Tibial nerve (tissue), 4 donors: ENCODE measurements around the gene SNAI1. TPM values are rescaled to one million over a fixed set of nuclear protein-coding genes. Genes with fewer than 3 reads are reported as not detected.

Experiments
- DNase-seq, 2 donors: peaks; one replicate each; pipeline ENCODE4 v3.0.0-alpha.2; 2019; ENCODE audit warnings: low spot score in 2 of 2
- H3K27ac ChIP-seq, 4 donors: fragments of 200-600 bp; sonication (generic) in 3 of 4; one replicate each; pipeline ENCODE4 v1.5.1; 2017 to 2019; ENCODE audit warnings: mild to moderate bottlenecking in 1 of 4
- H3K27me3 ChIP-seq, 2 donors: fragments of 200-600 bp; sonication (generic) in 1 of 2; one replicate each; pipeline versions ENCODE4 v1.5.1 to v1.6.0; 2017 to 2019
- H3K36me3 ChIP-seq, 3 donors: fragments of 200-600 bp; sonication (generic); one replicate each; pipeline ENCODE4 v1.5.1; 2018 to 2019
- H3K4me1 ChIP-seq, 4 donors: fragments of 200-600 bp; sonication (generic) in 3 of 4; one replicate each; pipeline ENCODE4 v1.5.1; 2017 to 2019
- H3K4me3 ChIP-seq, 4 donors: fragments of 200-600 bp; sonication (generic) in 3 of 4; one replicate each; pipeline ENCODE4 v1.5.1; 2017 to 2019; ENCODE audit warnings: mild to moderate bottlenecking in 1 of 4, moderate library complexity in 1 of 4
- H3K9me3 ChIP-seq, 4 donors: fragments of 200-600 bp; sonication (generic) in 3 of 4; one replicate each; pipeline ENCODE4 v1.5.1; 2017 to 2019
- EP300 ChIP-seq, 2 donors: sonication (generic); formaldehyde crosslinking; IDR thresholded peaks; one replicate each; pipeline ENCODE4 v1.6.1; 2017; ENCODE audit warnings: antibody characterized with exemption in 2 of 2, mild to moderate bottlenecking in 1 of 2
- POLR2A ChIP-seq, 2 donors: fragments of 450-650 bp; IDR thresholded peaks; one replicate each; pipeline ENCODE4 v1.6.1; 2017; ENCODE audit warnings: antibody characterized with exemption in 2 of 2, mild to moderate bottlenecking in 2 of 2, moderate library complexity in 2 of 2
- whole genome bisulfite sequencing, 2 donors: methylation state at CpG; one replicate each; pipeline ENCODE4 v1.1.5; 2018; 5-methylcytosine and 5-hydroxymethylcytosine counted together
- total RNA-seq, 4 donors: library from RNA; depleted of rRNA; stranded (reverse); fragments of >200 nt; gene quantifications; one replicate each; pipeline ENCODE4 v1.1.0, GENCODE V29; 2016
- TF ChIP-seq, protein P1 (sequence below), 5 experiments: fragments of 200-600 bp in 3 of 5; fragments of 450-650 bp in 2 of 5; sonication (generic) in 3 of 5; IDR thresholded peaks; one replicate each; pipeline ENCODE4 v1.5.1; 2016 to 2019; ENCODE audit warnings: antibody characterized with exemption in 5 of 5, mild to moderate bottlenecking in 3 of 5, moderate library complexity in 2 of 5

The SNAI1 gene
- total RNA-seq, 4 donors from 2014 or later, result 4.2 to 14.4 (median 6.0) TPM

DNA sequence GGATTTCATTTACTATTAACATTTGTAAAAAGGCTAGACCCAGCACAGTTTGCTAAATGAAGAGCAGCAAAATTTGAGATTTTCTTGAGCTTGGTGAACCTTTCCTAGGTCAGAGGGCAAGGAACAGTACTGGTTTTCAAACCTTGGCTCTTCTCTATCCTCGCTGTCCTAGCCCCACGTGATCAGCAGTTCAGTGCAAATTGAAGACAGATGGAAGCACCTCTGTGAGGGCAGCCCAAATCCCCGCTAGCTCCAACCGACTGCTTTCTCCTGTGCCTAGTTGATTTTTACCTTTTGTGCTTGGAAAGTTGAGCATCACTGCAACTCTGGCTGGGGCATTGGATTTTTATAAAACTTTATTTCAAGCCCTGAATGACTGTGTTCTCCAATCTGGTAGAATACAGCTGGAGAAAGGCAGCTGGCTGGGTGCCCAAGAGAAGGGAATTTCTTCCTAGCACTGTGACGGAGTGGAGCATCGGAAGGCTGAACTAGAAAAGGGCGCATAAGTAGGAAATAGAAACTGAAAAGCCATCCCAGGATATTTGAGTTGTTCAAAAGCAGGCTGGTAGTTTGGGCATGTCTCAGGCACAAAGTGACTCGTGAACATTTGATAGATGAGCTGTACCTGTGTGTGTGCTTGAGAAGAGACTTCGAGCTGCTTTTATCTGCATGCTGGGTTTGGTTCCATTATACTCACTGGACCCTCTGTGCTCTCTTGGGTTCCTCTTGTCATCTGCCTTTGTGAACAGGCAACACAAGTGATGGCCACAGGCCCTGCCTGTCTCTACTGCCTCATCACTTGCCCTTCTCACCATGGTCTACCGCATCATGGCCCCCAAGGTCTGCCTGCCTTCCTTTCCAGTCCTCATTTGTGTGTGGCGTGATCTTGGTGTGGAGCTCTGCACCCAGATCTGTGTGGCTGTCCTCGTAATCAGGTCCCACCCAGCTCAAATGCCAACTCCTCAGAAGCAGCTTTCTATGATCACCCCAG, 44.3 kb upstream of the SNAI1 start:
- DNase-seq, result peak; percentile 51 to 57
- Histone ChIP-seq H3K4me1 (peaks cover 0 to 71% (median 24%) of the 10 kb centered on the region in 4 donors), H3K4me3 (peak overlapping the region in 2 of 4 donors; percentile 4 to 98), H3K36me3 (peaks cover 0 to 33% (median 0%) of the 10 kb centered on the region in 3 donors), H3K9me3 (no peaks in the 10 kb centered on the region), H3K27me3 (no peaks in the 10 kb centered on the region), H3K27ac (peak overlapping the region in 3 of 4 donors; percentile 96 to 98 (median 96))
- WGBS, 2 donors, result 55 to 61% methylated on average over 12 of the region's 12 CpGs
- TF ChIP-seq, protein P1, sequence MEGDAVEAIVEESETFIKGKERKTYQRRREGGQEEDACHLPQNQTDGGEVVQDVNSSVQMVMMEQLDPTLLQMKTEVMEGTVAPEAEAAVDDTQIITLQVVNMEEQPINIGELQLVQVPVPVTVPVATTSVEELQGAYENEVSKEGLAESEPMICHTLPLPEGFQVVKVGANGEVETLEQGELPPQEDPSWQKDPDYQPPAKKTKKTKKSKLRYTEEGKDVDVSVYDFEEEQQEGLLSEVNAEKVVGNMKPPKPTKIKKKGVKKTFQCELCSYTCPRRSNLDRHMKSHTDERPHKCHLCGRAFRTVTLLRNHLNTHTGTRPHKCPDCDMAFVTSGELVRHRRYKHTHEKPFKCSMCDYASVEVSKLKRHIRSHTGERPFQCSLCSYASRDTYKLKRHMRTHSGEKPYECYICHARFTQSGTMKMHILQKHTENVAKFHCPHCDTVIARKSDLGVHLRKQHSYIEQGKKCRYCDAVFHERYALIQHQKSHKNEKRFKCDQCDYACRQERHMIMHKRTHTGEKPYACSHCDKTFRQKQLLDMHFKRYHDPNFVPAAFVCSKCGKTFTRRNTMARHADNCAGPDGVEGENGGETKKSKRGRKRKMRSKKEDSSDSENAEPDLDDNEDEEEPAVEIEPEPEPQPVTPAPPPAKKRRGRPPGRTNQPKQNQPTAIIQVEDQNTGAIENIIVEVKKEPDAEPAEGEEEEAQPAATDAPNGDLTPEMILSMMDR (IDR thresholded peaks at IDR 0.05), result no peak
- peak in 1 of 2 donors; percentile 11 for TF ChIP-seq EP300 (IDR thresholded peaks at IDR 0.05)

DNA sequence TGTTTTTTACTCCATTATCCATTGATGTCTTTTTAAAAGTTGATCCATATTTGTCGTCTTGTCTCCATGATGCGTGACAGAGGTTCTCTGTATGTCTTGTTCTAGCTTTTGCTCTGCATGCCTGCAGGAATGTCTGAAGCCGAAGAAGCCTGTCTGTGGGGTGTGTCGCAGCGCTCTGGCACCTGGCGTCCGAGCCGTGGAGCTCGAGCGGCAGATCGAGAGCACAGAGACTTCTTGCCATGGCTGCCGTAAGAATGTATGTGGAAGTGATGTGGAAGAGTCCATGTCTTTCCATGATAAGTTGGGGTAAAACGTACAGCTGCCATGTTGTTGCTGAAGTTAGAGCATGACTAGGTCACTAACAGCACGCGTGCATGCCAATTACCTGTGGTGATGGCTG, 41.3 kb upstream of the SNAI1 start:
- no peaks in the 10 kb centered on the region for H3K9me3 ChIP-seq
- peaks cover 0 to 59% (median 3%) of the 10 kb centered on the region in 3 donors for H3K36me3 ChIP-seq
- no peak overlapping the region for H3K4me3 ChIP-seq
- H3K27me3 ChIP-seq, result no peaks in the 10 kb centered on the region
- H3K4me1 ChIP-seq, result peaks cover 0 to 73% (median 22%) of the 10 kb centered on the region in 4 donors
- no peak for DNase-seq
- no peak overlapping the region for H3K27ac ChIP-seq
- TF ChIP-seq POLR2A (IDR thresholded peaks at IDR 0.05), result no peak
- no peak for TF ChIP-seq EP300 (IDR thresholded peaks at IDR 0.05)
- TF ChIP-seq, protein P1 (IDR thresholded peaks at IDR 0.05), result no peak
- 90 to 93% methylated on average over 15 of the region's 15 CpGs for WGBS, 2 donors

DNA sequence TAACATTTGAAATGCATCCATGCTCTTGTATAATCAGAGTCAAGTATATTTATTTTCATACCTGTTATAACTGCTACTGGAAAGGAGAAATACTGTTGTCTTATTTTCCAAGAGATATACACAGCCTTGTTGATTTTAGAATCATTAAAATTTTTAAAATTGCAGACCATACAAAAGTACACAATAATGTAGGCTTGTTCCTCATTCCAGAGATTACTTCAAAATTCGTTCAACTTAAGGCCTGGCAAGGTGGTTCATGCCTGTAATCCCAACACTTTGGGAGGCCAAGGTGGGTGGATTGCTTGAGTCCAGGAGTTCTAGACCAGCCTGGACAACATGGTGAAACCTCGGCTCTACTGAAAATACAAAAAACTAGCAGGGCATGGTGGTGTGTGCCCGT, 40.5 kb upstream of the SNAI1 start:
- Histone ChIP-seq H3K4me1 (peaks cover 0 to 69% (median 19%) of the 10 kb centered on the region in 4 donors), H3K4me3 (no peak overlapping the region), H3K27ac (no peak overlapping the region), H3K9me3 (no peaks in the 10 kb centered on the region), H3K36me3 (peaks cover 5 to 67% (median 7%) of the 10 kb centered on the region in 3 donors), H3K27me3 (no peaks in the 10 kb centered on the region)
- no peak for DNase-seq
- no peak for TF ChIP-seq EP300 (IDR thresholded peaks at IDR 0.05)
- TF ChIP-seq, protein P1 (IDR thresholded peaks at IDR 0.05), result no peak
- TF ChIP-seq POLR2A (IDR thresholded peaks at IDR 0.05), result no peak
- 73 to 74% methylated on average over 3 of the region's 3 CpGs for WGBS, 2 donors

DNA sequence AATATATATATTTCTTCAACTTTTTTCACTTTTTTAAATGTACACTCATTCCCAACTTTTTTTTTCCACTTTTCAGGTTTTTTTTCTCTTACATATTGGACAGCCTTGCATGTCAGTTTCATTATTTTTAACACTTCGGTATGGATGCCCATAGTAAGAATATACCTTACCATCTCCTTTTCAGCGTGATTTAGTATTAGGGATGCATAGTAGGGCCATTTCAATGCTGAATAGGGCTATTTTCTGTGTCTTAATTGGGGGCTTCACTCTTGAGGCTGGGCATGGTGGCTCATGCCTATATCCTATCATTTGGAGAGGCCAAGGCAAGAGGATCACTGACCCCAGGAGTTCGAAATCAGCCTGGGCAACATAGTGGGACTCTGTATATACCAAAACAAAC, 39.8 kb upstream of the SNAI1 start:
- H3K4me3 ChIP-seq, result no peak overlapping the region
- H3K27me3 ChIP-seq, result no peaks in the 10 kb centered on the region
- no peaks in the 10 kb centered on the region for H3K9me3 ChIP-seq
- no peak for DNase-seq
- H3K27ac ChIP-seq, result no peak overlapping the region
- 92 to 93% methylated on average over 3 of the region's 3 CpGs for WGBS, 2 donors
- peaks cover 0 to 62% (median 13%) of the 10 kb centered on the region in 4 donors for H3K4me1 ChIP-seq
- peaks cover 5 to 72% (median 7%) of the 10 kb centered on the region in 3 donors for H3K36me3 ChIP-seq
- TF ChIP-seq POLR2A (IDR thresholded peaks at IDR 0.05) (no peak), EP300 (IDR thresholded peaks at IDR 0.05) (no peak)
- TF ChIP-seq, protein P1 (IDR thresholded peaks at IDR 0.05), result no peak

DNA sequence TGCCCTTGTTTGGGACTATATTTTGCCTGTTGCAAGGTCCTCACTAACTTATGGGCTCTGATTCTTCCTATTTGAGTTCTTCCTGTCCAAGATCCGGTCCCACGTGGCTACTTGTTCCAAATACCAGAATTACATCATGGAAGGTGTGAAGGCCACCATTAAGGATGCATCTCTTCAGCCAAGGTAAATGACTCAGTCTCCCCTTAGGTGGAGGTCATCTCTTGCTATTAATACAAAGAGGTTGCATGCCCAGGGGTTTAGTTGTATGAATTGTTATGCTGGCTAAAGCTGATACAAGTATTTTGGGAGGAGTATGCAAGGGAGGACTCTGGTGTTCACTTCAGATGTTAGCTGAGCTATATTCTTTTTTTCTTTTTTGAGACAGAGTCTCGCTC, 37.5 kb upstream of the SNAI1 start:
- H3K27me3 ChIP-seq, result no peaks in the 10 kb centered on the region
- TF ChIP-seq EP300 (IDR thresholded peaks at IDR 0.05) (no peak), POLR2A (IDR thresholded peaks at IDR 0.05) (no peak)
- TF ChIP-seq, protein P1 (IDR thresholded peaks at IDR 0.05), result no peak
- no peak overlapping the region for H3K27ac ChIP-seq
- H3K36me3 ChIP-seq, result peaks cover 7 to 91% (median 28%) of the 10 kb centered on the region in 3 donors
- DNase-seq, result no peak
- H3K4me3 ChIP-seq, result no peak overlapping the region
- WGBS, 2 donors, result 76 to 89% methylated on average over 3 of the region's 3 CpGs
- peaks cover 0 to 40% (median 0%) of the 10 kb centered on the region in 4 donors for H3K4me1 ChIP-seq
- H3K9me3 ChIP-seq, result no peaks in the 10 kb centered on the region
